GM12892 (cell line): ENCODE measurements around the gene FUCA2.

ENCODE experiments used
- POLR2A ChIP-seq: IDR thresholded peaks from 2 replicates; pipeline ENCODE4 v1.6.1; 2011; ENCODE audit warnings: low read depth, low read length, control low read depth
- POLR2AphosphoS5 ChIP-seq: IDR thresholded peaks from 2 replicates; pipeline ENCODE4 v1.6.1; 2011; ENCODE audit warnings: low read depth, low read length, control low read depth

GRCh38 chr6:143490775-143491174 lies 20.7 kb downstream of the FUCA2 start:
- TF ChIP-seq POLR2A = no peak
- TF ChIP-seq POLR2AphosphoS5 = no peak
